H1 (cell line): ENCODE data around the gene PHF10. TPM values are rescaled to one million over a fixed set of nuclear protein-coding genes. Genes with fewer than 3 reads are reported as not detected.

Experiments used
- CTCF ChIA-PET: fragments of 300-600 bp; sonication (Branson Sonifier 250); formaldehyde crosslinking; loops from one replicate; lab custom pipeline; 2021; ENCODE audit not compliant: partially characterized antibody; lab: Charles Lee
- POLR2A ChIA-PET: fragments of 300-600 bp; sonication (Branson Sonifier 250); formaldehyde crosslinking; loops from one replicate; lab custom pipeline; 2021; ENCODE audit warnings: inconsistent platforms; ENCODE audit not compliant: partially characterized antibody; lab: Charles Lee
- DNase-seq, 2 experiments: peaks; one replicate each; pipeline versions ENCODE4 v3.0.0 to v3.0.0-alpha.2; 2010 to 2022; ENCODE audit warnings: low spot score in 2 of 2, low read depth in 1 of 2, mixed read lengths in 1 of 2
- FAIRE-seq: peaks from 2 replicates; lab custom pipeline; 2011; peaks lifted over from hg19 to GRCh38; lab: Jason Lieb, UNC
- H2AFZ ChIP-seq: 2 replicates; pipeline ENCODE4 v1.8.1; 2012; ENCODE audit warnings: low read length, inconsistent platforms
- H2AK5ac ChIP-seq: 2 replicates; pipeline ENCODE4 v1.6.1; 2013; ENCODE audit warnings: low read depth, low read length
- H2BK120ac ChIP-seq: replicated peaks from 2 replicates; pipeline ENCODE3; 2013; ENCODE audit warnings: low read depth, low read length, inconsistent platforms
- H2BK12ac ChIP-seq: 2 replicates; pipeline ENCODE4 v1.6.1; 2013; ENCODE audit warnings: low read depth, low read length
- H2BK15ac ChIP-seq: 2 replicates; pipeline ENCODE4 v1.6.1; 2013; ENCODE audit warnings: low read length
- H2BK20ac ChIP-seq: 2 replicates; pipeline ENCODE4 v1.6.1; 2013; ENCODE audit warnings: low read length
- H2BK5ac ChIP-seq: 2 replicates; pipeline ENCODE4 v1.6.1; 2013; ENCODE audit warnings: low read depth, low read length
- H3K14ac ChIP-seq: 2 replicates; pipeline ENCODE4 v1.6.1; 2013; ENCODE audit warnings: inconsistent platforms; ENCODE audit not compliant: insufficient read length
- H3K18ac ChIP-seq: 2 replicates; pipeline ENCODE4 v1.6.1; 2013; ENCODE audit warnings: low read length; ENCODE audit errors: extremely low read depth
- H3K23ac ChIP-seq: 2 replicates; pipeline ENCODE4 v1.6.1; 2013; ENCODE audit warnings: inconsistent platforms; ENCODE audit not compliant: insufficient read length
- H3K23me2 ChIP-seq: 2 replicates; pipeline ENCODE4 v1.6.1; 2013; ENCODE audit warnings: low read depth, low read length
- H3K27ac ChIP-seq: 2 replicates; pipeline ENCODE4 v1.6.1; 2011; ENCODE audit warnings: low read depth, low read length, inconsistent platforms
- H3K27me3 ChIP-seq, 4 experiments: replicated peaks in 1 of 4; 1 replicate in 1 of 4; 2 replicates in 3 of 4; pipeline versions ENCODE4 v1.6.1 to v1.8.1; 2011 to 2013; ENCODE audit warnings: low read length in 3 of 4, mild to moderate bottlenecking in 3 of 4, inconsistent platforms in 2 of 4, mixed read lengths in 2 of 4, moderate library complexity in 1 of 4; ENCODE audit not compliant: control insufficient read depth in 3 of 4, insufficient read depth in 3 of 4; ENCODE audit errors: extremely low read depth in 1 of 4
- H3K36me3 ChIP-seq, 4 experiments: 2 replicates each; pipeline versions ENCODE4 v1.6.1 to v1.8.1; 2011 to 2013; ENCODE audit warnings: mild to moderate bottlenecking in 4 of 4, low read length in 3 of 4, moderate library complexity in 2 of 4, control low read depth in 1 of 4, inconsistent platforms in 1 of 4; ENCODE audit not compliant: insufficient read depth in 4 of 4, control insufficient read depth in 2 of 4
- H3K4ac ChIP-seq: replicated peaks from 2 replicates; pipeline ENCODE3; 2013; ENCODE audit warnings: low read length, low read depth, mixed read lengths, inconsistent platforms; ENCODE audit not compliant: insufficient read length
- H3K4me1 ChIP-seq, 4 experiments: replicated peaks in 1 of 4; 1 replicate in 1 of 4; 2 replicates in 3 of 4; pipeline versions ENCODE4 v1.6.1 to v1.8.1; 2011 to 2013; ENCODE audit warnings: low read length in 3 of 4, inconsistent platforms in 2 of 4, mixed read lengths in 1 of 4; ENCODE audit not compliant: insufficient read depth in 4 of 4, control insufficient read depth in 3 of 4
- H3K4me2 ChIP-seq, 2 experiments: 2 replicates each; pipeline versions ENCODE4 v1.6.1 to v1.8.1; 2011 to 2013; ENCODE audit warnings: low read depth in 2 of 2, low read length in 2 of 2, control low read depth in 1 of 2, inconsistent platforms in 1 of 2, mild to moderate bottlenecking in 1 of 2; ENCODE audit not compliant: insufficient read depth in 1 of 2
- H3K4me3 ChIP-seq, 4 experiments: fragments of 200-600, 300-600 bp in 1 of 4; sonication (generic), shearing (Covaris generic), sonication (Bioruptor Twin) in 1 of 4; 2 replicates each; pipeline versions ENCODE4 v1.5.1 to v1.8.1; 2011 to 2016; ENCODE audit warnings: low read length in 4 of 4, low read depth in 3 of 4, control low read depth in 2 of 4, inconsistent platforms in 2 of 4, mild to moderate bottlenecking in 2 of 4, mixed read lengths in 1 of 4, moderate library complexity in 1 of 4; ENCODE audit not compliant: insufficient read depth in 2 of 4; ENCODE audit errors: extremely low read depth in 1 of 4
- H3K56ac ChIP-seq: replicated peaks from 2 replicates; pipeline ENCODE3; 2013; ENCODE audit warnings: low read depth, mild to moderate bottlenecking, mixed read lengths, low read length, inconsistent platforms; ENCODE audit not compliant: insufficient read length
- H3K79me1 ChIP-seq: 2 replicates; pipeline ENCODE4 v1.6.1; 2013; ENCODE audit warnings: low read depth, low read length, control low read depth
- H3K79me2 ChIP-seq, 2 experiments: 2 replicates each; pipeline versions ENCODE4 v1.6.1 to v1.8.1; 2012 to 2013; ENCODE audit warnings: low read length in 2 of 2, mild to moderate bottlenecking in 2 of 2, inconsistent platforms in 1 of 2; ENCODE audit not compliant: insufficient read depth in 2 of 2, control insufficient read depth in 1 of 2
- H3K9ac ChIP-seq, 4 experiments: replicated peaks in 1 of 4; 1 replicate in 1 of 4; 2 replicates in 3 of 4; pipeline versions ENCODE4 v1.6.1 to v1.8.1; 2011 to 2013; ENCODE audit warnings: low read depth in 3 of 4, low read length in 3 of 4, control low read depth in 2 of 4, mild to moderate bottlenecking in 2 of 4, moderate library complexity in 2 of 4, inconsistent platforms in 1 of 4; ENCODE audit errors: extremely low read depth in 1 of 4
- H3K9me3 ChIP-seq, 2 experiments: 2 replicates each; pipeline versions ENCODE4 v1.6.1 to v1.8.1; 2012 to 2013; ENCODE audit warnings: mild to moderate bottlenecking in 2 of 2, moderate library complexity in 2 of 2, control low read depth in 1 of 2, inconsistent platforms in 1 of 2, low read depth in 1 of 2, low read length in 1 of 2, mixed read lengths in 1 of 2; ENCODE audit not compliant: insufficient read depth in 2 of 2
- H4K20me1 ChIP-seq, 2 experiments: replicated peaks in 1 of 2; 2 replicates each; pipeline versions ENCODE3 to v1.8.1; 2011 to 2013; ENCODE audit warnings: inconsistent platforms in 2 of 2, low read length in 2 of 2, mild to moderate bottlenecking in 1 of 2; ENCODE audit not compliant: insufficient read depth in 2 of 2, control insufficient read depth in 1 of 2
- H4K5ac ChIP-seq: 2 replicates; pipeline ENCODE4 v1.6.1; 2013; ENCODE audit warnings: low read length, low read depth, mixed read lengths, inconsistent platforms; ENCODE audit not compliant: insufficient read length
- H4K8ac ChIP-seq: 2 replicates; pipeline ENCODE4 v1.8.0; 2013; ENCODE audit warnings: mild to moderate bottlenecking, moderate library complexity, low read length, inconsistent platforms; ENCODE audit not compliant: insufficient read depth; ENCODE audit errors: extremely low read depth
- H4K91ac ChIP-seq: replicated peaks from 2 replicates; pipeline ENCODE3; 2013; ENCODE audit warnings: low read length, mixed read lengths, inconsistent platforms; ENCODE audit not compliant: insufficient read length
- ASH2L ChIP-seq: fragments of 200-600, 300-600 bp; sonication (generic); IDR thresholded peaks from one replicate; pipeline ENCODE4 v1.7.1; 2017; ENCODE audit warnings: low read length
- ATF2 ChIP-seq: IDR thresholded peaks from 2 replicates; pipeline ENCODE4 v1.6.1; 2012; ENCODE audit warnings: low read length, inconsistent platforms
- CBX8 ChIP-seq: fragments of 300-800, 300-1000 bp; sonication (generic); IDR thresholded peaks from 2 replicates; pipeline ENCODE4 v1.7.1; 2016; ENCODE audit warnings: low read depth, low read length, borderline replicate concordance
- CHD2 ChIP-seq: IDR thresholded peaks from 2 replicates; pipeline ENCODE4 v1.6.1; 2012; ENCODE audit warnings: low read length, improper control_type of control experiment
- GTF2F1 ChIP-seq: IDR thresholded peaks from 2 replicates; pipeline ENCODE4 v1.6.1; 2012; ENCODE audit warnings: low read depth, low read length, improper control_type of control experiment, borderline replicate concordance
- PHF8 ChIP-seq: fragments of 200-600 bp; sonication (generic); conservative IDR thresholded peaks from 2 replicates; pipeline ENCODE4 v1.7.1; 2012; ENCODE audit warnings: low read depth, mild to moderate bottlenecking, inconsistent platforms, low read length, moderate library complexity
- RXRA ChIP-seq: IDR thresholded peaks from 2 replicates; pipeline ENCODE4 v1.6.1; 2011; ENCODE audit warnings: low read depth, mild to moderate bottlenecking, low read length, moderate library complexity; ENCODE audit not compliant: insufficient read depth
- TAF1 ChIP-seq: IDR thresholded peaks from 2 replicates; pipeline ENCODE4 v1.6.1; 2011; ENCODE audit warnings: mild to moderate bottlenecking, low read depth, low read length
- WGBS, 2 experiments: shearing (Covaris generic) in 1 of 2; methylation state at CpG; one replicate each; pipeline versions ENCODE4 v1.1.6 to v1.1.7; 2013 to 2015; ENCODE audit warnings: low lambda C conversion rate in 2 of 2, mixed read lengths in 2 of 2, inconsistent platforms in 1 of 2, low coverage in 1 of 2, missing lambda C conversion rate in 1 of 2; ENCODE audit not compliant: insufficient replicate concordance in 2 of 2, insufficient coverage in 1 of 2, insufficient read length in 1 of 2; ENCODE audit errors: extremely low coverage in 1 of 2, missing lambda C conversion rate in 1 of 2; 5-methylcytosine and 5-hydroxymethylcytosine counted together
- polyA plus RNA-seq, 7 experiments: library from polyadenylated mRNA; depleted of rRNA in 3 of 7; stranded (reverse) in 5 of 7; unstranded in 2 of 7; fragments of >200 nt in 5 of 7; fragments of 200-250 nt in 2 of 7; gene quantifications; 1 replicate in 5 of 7; 2 replicates in 1 of 7; 4 replicates in 1 of 7; pipeline versions ENCODE4 v1.2.1 to v1.2.3, GENCODE V29; 2011 to 2013; ENCODE audit warnings: missing spikeins in 2 of 7, mixed read lengths in 2 of 7
- total RNA-seq: library from RNA; stranded (reverse); fragmentation: NEBNext Ultra II Directional; extraction: Animal tissue kit (Norgen Biotek cat#: 25700); gene quantifications from 2 replicates; pipeline ENCODE4 v1.2.1, GENCODE V29; 2021

The PHF10 gene
- total and polyA plus RNA-seq, 2 of the 8 experiments (the other 6 are each of a cell fraction or from before 2014, with no cell fraction given): 15.6 to 51.1 TPM

DNA sequence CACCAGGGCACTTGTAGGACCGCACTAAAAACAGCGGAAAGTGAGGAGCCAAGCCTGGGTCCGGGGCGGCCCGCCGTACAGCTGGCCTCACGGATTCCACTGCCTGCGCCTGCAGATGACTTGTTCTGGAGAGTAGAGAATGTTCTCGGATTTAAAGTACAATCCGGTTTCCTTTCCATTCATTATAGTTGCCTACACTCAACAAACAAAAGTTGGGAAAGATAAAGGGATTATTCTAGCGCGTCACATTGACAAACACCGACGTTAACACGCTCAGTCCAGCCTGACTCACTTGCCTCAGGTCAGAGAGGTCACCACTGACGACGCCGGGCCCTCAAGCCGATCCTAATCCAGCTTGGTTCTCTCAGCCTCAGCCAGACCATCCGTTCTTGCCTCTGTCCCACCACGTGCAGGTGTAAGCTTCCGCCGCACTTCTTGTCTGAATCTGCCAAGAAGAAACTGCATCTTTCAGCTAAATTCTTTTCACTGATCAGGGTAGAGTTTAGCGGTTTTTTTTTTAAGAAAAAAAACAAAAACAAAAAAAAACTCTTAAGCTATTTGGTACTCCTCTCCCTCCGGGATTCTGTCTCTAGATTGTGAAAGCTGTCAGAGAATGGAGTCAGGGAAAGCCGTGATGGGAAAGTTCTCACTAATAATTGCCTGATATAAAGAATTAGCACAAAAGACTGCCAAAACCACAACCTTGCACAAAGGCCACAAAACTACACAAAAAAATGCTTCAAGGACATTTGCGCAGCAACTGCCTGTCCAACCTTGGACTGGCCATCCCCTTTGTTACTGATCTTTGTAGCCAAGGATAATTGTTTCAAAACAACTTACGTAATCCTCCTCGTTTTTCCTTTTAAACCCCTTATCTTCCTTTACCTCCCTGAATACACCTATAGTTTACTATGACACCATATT is 1.1 kb upstream of the PHF10 start:
- Histone ChIP-seq H2BK120ac (no peak overlapping the region), H3K9me3 (no peaks in the 10 kb centered on the region), H3K4ac (peak overlapping the region; percentile 79), H3K4me3 (peak overlapping the region; percentile 68 to 87 (median 79)), H4K8ac (peak overlapping the region; percentile 95; the same call in 1 of the 2 replicates), H4K20me1 (peaks cover 1 to 10% of the 10 kb centered on the region in 2 experiments), H2AFZ (peak overlapping the region; percentile 39; the same call in 1 of the 2 replicates), H3K56ac (peak overlapping the region; percentile 77), H3K27ac (peak overlapping the region; percentile 93), H3K79me1 (peaks cover 3% of the 10 kb centered on the region; the same call in 1 of the 2 replicates), H2BK15ac (0 out of 2 replicates have a peak overlapping the region, but pooled peaks have one; percentile 14), H3K79me2 (peaks cover 0 to 29% of the 10 kb centered on the region in 2 experiments; a peak in 2 of 4 replicates), H3K23me2 (peaks cover 15% of the 10 kb centered on the region), H4K91ac (peak overlapping the region; percentile 95), H3K23ac (no peak overlapping the region), H3K14ac (no peak overlapping the region), H2BK20ac (0 out of 2 replicates have a peak overlapping the region, but pooled peaks have one; percentile 16), H3K36me3 (no peaks in the 10 kb centered on the region), H3K4me2 (peak overlapping the region; percentile 80 to 97), H3K27me3 (peaks cover 0 to 2% (median under 1%) of the 10 kb centered on the region in 4 experiments; a peak in 1 of 7 replicates), H3K18ac (peak overlapping the region; percentile 89), H2BK5ac (peak overlapping the region; percentile 83), H2BK12ac (peak overlapping the region; percentile 86; the same call in 1 of the 2 replicates), H4K5ac (no peak overlapping the region), H2AK5ac (peak overlapping the region; percentile 56; the same call in 1 of the 2 replicates), H3K4me1 (peaks cover 0 to 9% (median 4%) of the 10 kb centered on the region in 4 experiments; a peak in 5 of 7 replicates), H3K9ac (peak overlapping the region; percentile 80 to 96 (median 88))
- WGBS, 2 experiments: 21 to 100% methylated on average over 1 to 28 of the region's 29 CpGs
- CTCF ChIA-PET: interaction anchor here (0.6 to 1.3 kb wide), 2 partner anchors 22 to 41 kb away, joined by 3 read pairs; no protein-coding TSS in a partner anchor
- FAIRE-seq (no peak), DNase-seq (peak in 1 of 2 experiments; percentile 49)
- POLR2A ChIA-PET: interaction anchor here (1.1 to 5.9 kb wide), 7 partner anchors 10 to 38 kb away, joined by 4 to 58 read pairs (median 6); partner anchors contain the start of genes C6orf120, DYNLT2, ERMARD and WDR27
- TF ChIP-seq CBX8 (no peak), PHF8 (0 out of 2 replicates have a peak, but pooled peaks have one; percentile 39), CHD2 (peak; percentile 47; the same call in 1 of the 2 replicates), TAF1 (peak; percentile 61), ATF2 (no peak), GTF2F1 (0 out of 2 replicates have a peak, but pooled peaks have one; percentile 19), ASH2L (peak; percentile 27), RXRA (no peak)
